Measurements from ENCODE around the gene CA7.

GRCh38 chr16:66901626-66902025, 57.4 kb downstream of the CA7 start:
- TF ChIP-seq POLR2A (IDR thresholded peaks at IDR 0.05) = no peak
- no peak for TF ChIP-seq CTCF (IDR thresholded peaks at IDR 0.05)
- TF ChIP-seq POLR2AphosphoS5 (IDR thresholded peaks at IDR 0.05) = no peak

All from transverse colon (tissue), 4 donors.